Activated gamma-delta T cell (primary cell): ENCODE data around the gene ALG5.

Experiments
- DNase-seq: peaks from one replicate; lab custom pipeline; 2025; lab: John Stamatoyannopoulos, UW
- total RNA-seq, 2 donors: gene quantifications; one replicate each; lab custom pipeline; 2026; lab: John Stamatoyannopoulos, UW

The ALG5 gene
- total RNA-seq = 37.4 to 38.9 reads per million in 2 donors

GRCh38 chr13:36999054-36999714 is at the start of gene ALG5:
Gene ALG5, minus strand, starts transcription at chr13:36999340. Its CDS starts 40 bp downstream, at chr13:36999300.
- peak; percentile 94 for DNase-seq

- DNase-seq = no peak
Measured at GRCh38 chr13:37047846-37048245, 48.7 kb upstream of the ALG5 start.

GRCh38 chr13:37047032-37047431 is 47.9 kb upstream of the ALG5 start:
- no peak for DNase-seq

GRCh38 chr13:37046062-37046461 is 46.9 kb upstream of the ALG5 start:
- DNase-seq = no peak

GRCh38 chr13:37040789-37041188 is 41.6 kb upstream of the ALG5 start:
- DNase-seq = no peak

GRCh38 chr13:37039896-37040295 is 40.8 kb upstream of the ALG5 start:
- DNase-seq = no peak

GRCh38 chr13:37037241-37037640 is 38.1 kb upstream of the ALG5 start:
- DNase-seq = no peak

GRCh38 chr13:37029617-37030016 is 30.5 kb upstream of the ALG5 start:
- DNase-seq = no peak

GRCh38 chr13:37027639-37028038 is 28.5 kb upstream of the ALG5 start:
- no peak for DNase-seq

GRCh38 chr13:37026771-37027170 is 27.6 kb upstream of the ALG5 start:
- no peak for DNase-seq

GRCh38 chr13:37023871-37024270 is 24.7 kb upstream of the ALG5 start:
- DNase-seq = no peak

- no peak for DNase-seq
Measured at GRCh38 chr13:37014609-37015008, 15.5 kb upstream of the ALG5 start.

- no peak for DNase-seq
Measured at GRCh38 chr13:37011788-37012187, 12.6 kb upstream of the ALG5 start.

- no peak for DNase-seq
Measured at GRCh38 chr13:37011002-37011401, 11.9 kb upstream of the ALG5 start.

GRCh38 chr13:37010424-37010823 is 11.3 kb upstream of the ALG5 start:
- DNase-seq = no peak

GRCh38 chr13:37009692-37010091 is 10.6 kb upstream of the ALG5 start:
- DNase-seq = no peak

- no peak for DNase-seq
Measured at GRCh38 chr13:37001921-37002250, 2.7 kb upstream of the ALG5 start.

GRCh38 chr13:36998624-36999041 is 507 bp downstream of the ALG5 start:
- DNase-seq = peak; percentile 18

GRCh38 chr13:36997716-36998427 is 1.3 kb downstream of the ALG5 start:
- no peak for DNase-seq

GRCh38 chr13:36992362-36992761 is 6.8 kb downstream of the ALG5 start:
- no peak for DNase-seq

- no peak for DNase-seq
Measured at GRCh38 chr13:36986462-36987240, 12.5 kb downstream of the ALG5 start.

- DNase-seq = no peak
Measured at GRCh38 chr13:36981156-36981743, 17.9 kb downstream of the ALG5 start.
